Measurements from ENCODE around the gene BABAM2. TPM values are rescaled to one million over a fixed set of nuclear protein-coding genes. Genes with fewer than 3 reads are reported as not detected.

BABAM2 gene
- total RNA-seq, 3 donors from 2014 or later (not counting 1 experiment from before 2014, with no cell fraction given): 54.6 to 66.1 (median 59.5) TPM

DNA sequence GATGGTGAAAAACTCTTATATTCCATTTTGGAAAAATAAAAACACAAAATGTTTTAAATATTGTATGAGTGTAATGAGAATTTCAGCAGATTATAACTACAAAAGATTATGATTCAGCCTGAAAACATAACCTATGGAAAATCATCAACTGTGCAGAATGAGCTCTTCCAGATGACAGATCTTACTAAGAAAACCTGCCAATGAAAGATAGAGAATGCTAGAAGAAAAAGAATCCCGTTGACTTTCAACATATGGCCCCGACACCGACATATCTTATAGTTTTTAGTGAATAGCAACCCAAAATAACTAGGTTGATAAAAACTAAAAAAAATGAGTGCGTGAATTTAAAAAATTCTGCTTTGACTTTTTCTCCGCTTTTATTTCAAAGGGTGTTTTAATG is 178.0 kb downstream of the BABAM2 start:
- no peaks in the 10 kb centered on the region for H3K4me1 ChIP-seq (ENCODE audit: control insufficient read depth, insufficient read depth, low read length)
- H3K4me3 ChIP-seq (ENCODE audit: low read length): no peak overlapping the region
- no peak for TF ChIP-seq CTCF (IDR thresholded peaks at IDR 0.05)
- no peak overlapping the region for H3K4me3 Mint-ChIP-seq
- H3K9me3 Mint-ChIP-seq: no peaks in the 10 kb centered on the region
- ATAC-seq (no peak), DNase-seq (no peak)
- H3K27ac Mint-ChIP-seq: no peak overlapping the region
- intact Hi-C loops (cut with micrococcal nuclease): no loop called here
- no peaks in the 10 kb centered on the region for H3K27me3 Mint-ChIP-seq (ENCODE audit: low read depth in 2 of 2)
- WGBS (ENCODE audit: insufficient coverage): 93% methylated on average over 3 of the region's 5 CpGs
- no peaks in the 10 kb centered on the region for H3K9me3 ChIP-seq (ENCODE audit: control insufficient read depth, insufficient read depth, low read length)
- H3K27ac ChIP-seq (ENCODE audit: low read length): no peak overlapping the region
- no peaks in the 10 kb centered on the region for H3K27me3 ChIP-seq (ENCODE audit: control insufficient read depth, insufficient read depth, low read length)
- H3K36me3 Mint-ChIP-seq: no peaks in the 10 kb centered on the region
- H3K36me3 ChIP-seq (ENCODE audit: control insufficient read depth, insufficient read depth, low read length): no peaks in the 10 kb centered on the region
- peaks cover 0 to 10% of the 10 kb centered on the region in 2 donors for H3K4me1 Mint-ChIP-seq

DNA sequence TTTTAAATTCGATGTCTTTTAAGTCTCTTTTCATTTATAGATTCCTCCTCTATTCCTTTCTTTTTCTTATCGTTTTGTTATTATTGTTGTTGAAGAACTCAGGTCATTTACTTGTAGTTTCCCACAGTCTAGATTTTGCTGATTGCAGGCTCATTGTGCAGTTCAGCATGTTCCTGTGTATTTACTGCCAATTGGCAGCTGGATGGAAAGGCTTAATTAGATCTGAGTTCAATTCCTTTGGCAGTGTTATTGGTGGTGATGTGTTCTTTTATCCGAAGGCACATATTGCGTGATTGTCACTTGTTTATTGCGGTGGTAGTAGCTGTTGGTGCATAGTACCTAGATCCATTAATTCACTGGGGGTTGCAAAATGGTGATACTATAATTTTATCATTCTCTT is 180.7 kb downstream of the BABAM2 start:
- Histone ChIP-seq H3K27me3 (ENCODE audit: control insufficient read depth, insufficient read depth, low read length) (no peaks in the 10 kb centered on the region), H3K9me3 (ENCODE audit: control insufficient read depth, insufficient read depth, low read length) (no peaks in the 10 kb centered on the region), H3K4me1 (ENCODE audit: control insufficient read depth, insufficient read depth, low read length) (no peaks in the 10 kb centered on the region), H3K36me3 (ENCODE audit: control insufficient read depth, insufficient read depth, low read length) (no peaks in the 10 kb centered on the region), H3K27ac (ENCODE audit: low read length) (no peak overlapping the region), H3K4me3 (ENCODE audit: low read length) (no peak overlapping the region)
- H3K27me3 Mint-ChIP-seq (ENCODE audit: low read depth in 2 of 2): no peaks in the 10 kb centered on the region
- H3K36me3 Mint-ChIP-seq: no peaks in the 10 kb centered on the region
- peaks cover 0 to 10% of the 10 kb centered on the region in 2 donors for H3K4me1 Mint-ChIP-seq
- WGBS (ENCODE audit: insufficient coverage): 67% methylated on average over 4 of the region's 5 CpGs
- DNase-seq (no peak), ATAC-seq (no peak)
- no peak overlapping the region for H3K27ac Mint-ChIP-seq
- H3K9me3 Mint-ChIP-seq: no peaks in the 10 kb centered on the region
- intact Hi-C loops (cut with micrococcal nuclease): no loop called here
- no peak overlapping the region for H3K4me3 Mint-ChIP-seq
- TF ChIP-seq CTCF (IDR thresholded peaks at IDR 0.05): no peak

GRCh38 chr2:28074137-28074536 is 183.6 kb downstream of the BABAM2 start:
- H3K4me3 ChIP-seq (ENCODE audit: low read length): no peak overlapping the region
- H3K9me3 ChIP-seq (ENCODE audit: control insufficient read depth, insufficient read depth, low read length): no peaks in the 10 kb centered on the region
- WGBS (ENCODE audit: insufficient coverage): 89% methylated on average over 1 of the region's 1 CpG
- H3K27ac Mint-ChIP-seq: no peak overlapping the region
- ATAC-seq: no peak
- H3K36me3 Mint-ChIP-seq: no peaks in the 10 kb centered on the region
- peaks cover 0 to 10% of the 10 kb centered on the region in 2 donors for H3K4me1 Mint-ChIP-seq
- no peaks in the 10 kb centered on the region for H3K27me3 ChIP-seq (ENCODE audit: control insufficient read depth, insufficient read depth, low read length)
- intact Hi-C loops (cut with micrococcal nuclease): no loop called here
- no peaks in the 10 kb centered on the region for H3K4me1 ChIP-seq (ENCODE audit: control insufficient read depth, insufficient read depth, low read length)
- no peak overlapping the region for H3K27ac ChIP-seq (ENCODE audit: low read length)
- H3K36me3 ChIP-seq (ENCODE audit: control insufficient read depth, insufficient read depth, low read length): no peaks in the 10 kb centered on the region
- H3K4me3 Mint-ChIP-seq: no peak overlapping the region
- DNase-seq: no peak
- H3K27me3 Mint-ChIP-seq (ENCODE audit: low read depth in 2 of 2): no peaks in the 10 kb centered on the region
- H3K9me3 Mint-ChIP-seq: no peaks in the 10 kb centered on the region
- no peak for TF ChIP-seq CTCF (IDR thresholded peaks at IDR 0.05)

GRCh38 chr2:28080911-28081310 is 190.4 kb downstream of the BABAM2 start:
- Histone ChIP-seq H3K27me3 (ENCODE audit: control insufficient read depth, insufficient read depth, low read length) (no peaks in the 10 kb centered on the region), H3K36me3 (ENCODE audit: control insufficient read depth, insufficient read depth, low read length) (no peaks in the 10 kb centered on the region), H3K4me3 (ENCODE audit: low read length) (no peak overlapping the region), H3K27ac (ENCODE audit: low read length) (no peak overlapping the region), H3K9me3 (ENCODE audit: control insufficient read depth, insufficient read depth, low read length) (no peaks in the 10 kb centered on the region), H3K4me1 (ENCODE audit: control insufficient read depth, insufficient read depth, low read length) (no peaks in the 10 kb centered on the region)
- H3K27ac Mint-ChIP-seq: no peak overlapping the region
- no peaks in the 10 kb centered on the region for H3K27me3 Mint-ChIP-seq (ENCODE audit: low read depth in 2 of 2)
- DNase-seq: no peak
- no peak for TF ChIP-seq CTCF (IDR thresholded peaks at IDR 0.05)
- ATAC-seq: no peak
- peaks cover 0 to 11% of the 10 kb centered on the region in 2 donors for H3K4me1 Mint-ChIP-seq
- intact Hi-C loops (cut with micrococcal nuclease): no loop called here
- H3K4me3 Mint-ChIP-seq: no peak overlapping the region
- WGBS (ENCODE audit: insufficient coverage): 63% methylated on average over 3 of the region's 5 CpGs
- H3K36me3 Mint-ChIP-seq: no peaks in the 10 kb centered on the region
- H3K9me3 Mint-ChIP-seq: no peaks in the 10 kb centered on the region
